ENCODE data around the gene MITF.

MITF gene

DNA sequence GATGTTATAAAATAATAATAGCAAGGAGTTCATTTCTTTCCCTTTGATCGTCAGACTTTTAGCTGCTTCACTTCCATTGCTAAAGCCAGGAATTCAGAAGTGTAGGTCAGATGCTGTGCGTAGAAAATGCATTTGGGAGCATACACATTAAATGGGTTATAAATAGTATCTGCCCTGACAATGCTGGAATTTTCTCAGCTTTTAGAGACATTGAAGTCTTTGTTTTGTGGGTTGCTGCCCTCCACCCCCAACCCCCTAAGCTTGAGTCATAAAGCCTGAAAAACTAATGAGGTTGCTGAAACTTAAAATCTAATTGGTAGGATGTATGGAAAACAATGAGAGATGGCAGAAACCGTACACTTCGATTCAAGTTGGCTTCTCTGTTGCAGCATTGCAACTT lies 81.9 kb downstream of the MITF start:
- no peak overlapping the region for H3K4me3 ChIP-seq (ENCODE audit: low read depth, low read length)
- no peak for TF ChIP-seq POLR2A (IDR thresholded peaks at IDR 0.05; ENCODE audit: extremely low read depth, insufficient read length)
- TF ChIP-seq CTCF (IDR thresholded peaks at IDR 0.05; ENCODE audit: low read depth, low read length) = no peak
- no peak for TF ChIP-seq MAX (IDR thresholded peaks at IDR 0.05; ENCODE audit: low read depth, low read length)
- no peak for TF ChIP-seq MYC (IDR thresholded peaks at IDR 0.05; ENCODE audit: low read depth, low read length)
- no peak for DNase-seq (ENCODE audit: low read depth)

DNA sequence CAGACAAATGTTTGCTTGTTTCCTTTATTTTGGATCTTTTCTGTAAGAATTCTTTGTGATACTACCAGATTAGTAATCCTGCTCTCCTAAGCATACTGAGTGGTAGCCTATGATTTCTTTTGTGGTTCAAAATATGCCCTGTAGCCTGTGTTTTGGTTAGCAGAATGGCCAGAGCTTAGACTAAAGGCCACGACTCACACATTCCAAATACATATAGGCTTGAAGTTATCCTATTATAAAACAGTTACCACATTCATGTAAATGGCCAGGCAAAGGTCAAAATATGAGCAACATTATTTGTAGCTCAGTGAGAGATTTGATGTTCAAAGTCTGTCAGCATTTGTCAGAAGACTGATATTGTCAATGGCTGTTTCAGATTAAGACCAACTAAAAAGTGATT lies 84.5 kb downstream of the MITF start:
- no peak overlapping the region for H3K4me3 ChIP-seq (ENCODE audit: low read depth, low read length)
- no peak for TF ChIP-seq POLR2A (IDR thresholded peaks at IDR 0.05; ENCODE audit: extremely low read depth, insufficient read length)
- TF ChIP-seq CTCF (IDR thresholded peaks at IDR 0.05; ENCODE audit: low read depth, low read length) = no peak
- TF ChIP-seq MYC (IDR thresholded peaks at IDR 0.05; ENCODE audit: low read depth, low read length) = no peak
- no peak for TF ChIP-seq MAX (IDR thresholded peaks at IDR 0.05; ENCODE audit: low read depth, low read length)
- no peak for DNase-seq (ENCODE audit: low read depth)

DNA sequence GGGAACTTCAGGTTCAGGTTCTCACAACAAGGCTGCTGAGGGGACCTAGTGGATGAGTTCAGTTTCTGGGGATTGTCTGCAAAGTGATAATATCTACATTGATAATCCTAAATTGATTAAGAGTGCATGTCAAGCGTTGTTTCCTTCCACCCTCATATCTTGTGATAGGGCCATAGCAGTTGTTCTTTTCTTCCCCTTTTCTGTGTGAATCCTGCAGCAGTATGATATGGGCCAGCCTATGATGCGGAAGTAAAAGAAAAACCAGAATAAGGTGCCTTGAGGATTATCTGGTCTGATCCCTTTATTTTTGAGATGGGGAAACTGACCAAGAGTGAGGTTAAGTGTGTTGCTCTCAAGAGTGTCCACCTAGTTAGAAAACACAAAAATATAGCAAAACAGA lies 86.2 kb downstream of the MITF start:
- no peak for TF ChIP-seq CTCF (IDR thresholded peaks at IDR 0.05; ENCODE audit: low read depth, low read length)
- no peak for TF ChIP-seq MYC (IDR thresholded peaks at IDR 0.05; ENCODE audit: low read depth, low read length)
- TF ChIP-seq MAX (IDR thresholded peaks at IDR 0.05; ENCODE audit: low read depth, low read length) = no peak
- TF ChIP-seq POLR2A (IDR thresholded peaks at IDR 0.05; ENCODE audit: extremely low read depth, insufficient read length) = no peak
- no peak overlapping the region for H3K4me3 ChIP-seq (ENCODE audit: low read depth, low read length)
- no peak for DNase-seq (ENCODE audit: low read depth)

DNA sequence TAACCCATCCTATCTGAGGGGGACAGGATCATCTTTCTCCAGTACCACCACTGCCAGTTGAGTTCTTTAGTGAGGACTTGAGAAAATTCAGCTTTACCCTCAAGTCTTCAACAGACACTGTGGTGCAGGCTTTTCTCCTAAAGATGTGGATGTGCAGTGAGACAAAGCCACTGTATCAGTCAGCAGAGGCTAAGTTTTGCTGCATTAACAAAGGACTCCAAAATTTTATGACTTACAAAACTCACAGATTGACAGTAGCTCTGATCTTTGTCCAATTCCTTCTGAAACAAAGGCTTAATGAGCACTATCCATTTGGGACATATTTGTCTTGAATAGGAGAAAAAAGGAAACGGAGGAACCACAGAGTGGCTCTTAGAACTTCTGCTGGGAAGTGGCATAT lies 87.9 kb downstream of the MITF start:
- DNase-seq (ENCODE audit: low read depth) = no peak
- TF ChIP-seq POLR2A (IDR thresholded peaks at IDR 0.05; ENCODE audit: extremely low read depth, insufficient read length) (no peak), CTCF (IDR thresholded peaks at IDR 0.05; ENCODE audit: low read depth, low read length) (no peak), MYC (IDR thresholded peaks at IDR 0.05; ENCODE audit: low read depth, low read length) (no peak), MAX (IDR thresholded peaks at IDR 0.05; ENCODE audit: low read depth, low read length) (no peak)
- no peak overlapping the region for H3K4me3 ChIP-seq (ENCODE audit: low read depth, low read length)

GRCh38 chr3:69828817-69829216 lies 89.6 kb downstream of the MITF start:
- TF ChIP-seq MYC (IDR thresholded peaks at IDR 0.05; ENCODE audit: low read depth, low read length) (no peak), CTCF (IDR thresholded peaks at IDR 0.05; ENCODE audit: low read depth, low read length) (no peak), MAX (IDR thresholded peaks at IDR 0.05; ENCODE audit: low read depth, low read length) (no peak), POLR2A (IDR thresholded peaks at IDR 0.05; ENCODE audit: extremely low read depth, insufficient read length) (no peak)
- no peak overlapping the region for H3K4me3 ChIP-seq (ENCODE audit: low read depth, low read length)
- DNase-seq (ENCODE audit: low read depth) = no peak

DNA sequence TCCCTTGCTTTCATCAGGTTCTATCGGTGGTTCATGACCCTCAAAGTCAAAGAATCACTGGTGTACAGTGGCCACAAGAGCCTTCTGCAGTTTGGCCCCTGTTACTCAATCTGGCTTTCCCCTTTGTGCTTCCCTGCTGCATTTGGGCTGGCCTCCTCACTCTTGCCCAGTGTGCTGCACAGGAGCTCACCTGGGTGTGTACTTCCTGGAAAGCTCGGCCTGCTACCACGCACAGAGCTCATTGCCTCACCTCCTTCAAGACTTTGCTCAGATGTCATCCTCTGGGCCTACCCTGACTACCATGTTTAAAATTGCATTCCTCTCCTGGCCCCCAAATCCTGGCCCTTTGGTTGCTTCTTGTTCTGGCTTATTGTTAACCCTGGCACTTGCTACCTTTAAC lies 90.9 kb downstream of the MITF start:
- no peak overlapping the region for H3K4me3 ChIP-seq (ENCODE audit: low read depth, low read length)
- TF ChIP-seq CTCF (IDR thresholded peaks at IDR 0.05; ENCODE audit: low read depth, low read length) (no peak), MAX (IDR thresholded peaks at IDR 0.05; ENCODE audit: low read depth, low read length) (no peak), MYC (IDR thresholded peaks at IDR 0.05; ENCODE audit: low read depth, low read length) (no peak), POLR2A (IDR thresholded peaks at IDR 0.05; ENCODE audit: extremely low read depth, insufficient read length) (no peak)
- DNase-seq (ENCODE audit: low read depth) = no peak
